ENCODE results near the gene CTF1. TPM values are rescaled to one million over a fixed set of nuclear protein-coding genes. Genes with fewer than 3 reads are reported as not detected.
A peak's percentile ranks its signal among the peaks of the same experiment; 100 is the strongest.

Gene CTF1
- total and polyA plus RNA-seq, 10 of the 15 experiments (the other 5 are each of a cell fraction or from before 2014, with no cell fraction given), result 0.04 to 0.46 (median 0.11) TPM; not detected in 3

GRCh38 chr16:30922420-30922959, 26.1 kb downstream of the CTF1 start (continued):
- peak; percentile 96 for TF ChIP-seq NR2C2 (IDR thresholded peaks at IDR 0.05; ENCODE audit: borderline replicate concordance, control insufficient read depth, insufficient read length, low read depth)
- no peak for TF ChIP-seq SPI1 (IDR thresholded peaks at IDR 0.05; ENCODE audit: borderline replicate concordance, insufficient read depth, low read depth, low read length)
- TF ChIP-seq TARDBP (IDR thresholded peaks at IDR 0.05; ENCODE audit: borderline replicate concordance), result peak; percentile 99
- TF ChIP-seq SMAD5 (IDR thresholded peaks at IDR 0.05; ENCODE audit: low read depth), result peak; percentile 39; the same call in 1 of the 2 replicates
- peak; percentile 12 to 75; a peak in 1 of 4 replicates for TF ChIP-seq SRF (IDR thresholded peaks at IDR 0.05; ENCODE audit: low read depth in 2 of 2, low read length in 2 of 2)
- peak; percentile 28; the same call in 1 of the 2 replicates for TF ChIP-seq ATF7 (IDR thresholded peaks at IDR 0.05; ENCODE audit: low read depth)
- peak; percentile 23; the same call in 1 of the 2 replicates for TF ChIP-seq ZNF207 (IDR thresholded peaks at IDR 0.05; ENCODE audit: borderline replicate concordance)
- TF ChIP-seq HDGF (IDR thresholded peaks at IDR 0.05), result no peak
- TF ChIP-seq NR2C1 (IDR thresholded peaks at IDR 0.05), result peak; percentile 100
- TF ChIP-seq SMAD1 (IDR thresholded peaks at IDR 0.05; ENCODE audit: low read depth, partially characterized antibody), result no peak
- TF ChIP-seq TBL1XR1 (IDR thresholded peaks at IDR 0.05; ENCODE audit: low read depth, low read length), result peak; percentile 95
- peak; percentile 81 for TF ChIP-seq NR2F1 (conservative IDR thresholded peaks at IDR 0.05)
- peak; percentile 71; the same call in 1 of the 2 replicates for TF ChIP-seq ESRRA (IDR thresholded peaks at IDR 0.05; ENCODE audit: low read length)
- TF ChIP-seq BACH1 (IDR thresholded peaks at IDR 0.05; ENCODE audit: borderline replicate concordance), result peak; percentile 64; the same call in 1 of the 2 replicates
- peak; percentile 97 for TF ChIP-seq HCFC1 (IDR thresholded peaks at IDR 0.05; ENCODE audit: low read length)
- TF ChIP-seq NBN (IDR thresholded peaks at IDR 0.05), result 0 out of 2 replicates have a peak, but pooled peaks have one; percentile 27
- TF ChIP-seq CHD2 (IDR thresholded peaks at IDR 0.05; ENCODE audit: borderline replicate concordance, low read depth, low read length), result peak; percentile 96
- TF ChIP-seq SREBF2 (IDR thresholded peaks at IDR 0.05; ENCODE audit: low read length), result peak; percentile 57; the same call in 1 of the 2 replicates
- TF ChIP-seq TCF12 (IDR thresholded peaks at IDR 0.05; ENCODE audit: low read depth, low read length), result no peak
- TF ChIP-seq E2F8 (IDR thresholded peaks at IDR 0.05; ENCODE audit: low read depth, partially characterized antibody), result peak; percentile 88
- peak; percentile 99 for TF ChIP-seq CREM (IDR thresholded peaks at IDR 0.05; ENCODE audit: low read depth)
- TF ChIP-seq, protein P1, sequence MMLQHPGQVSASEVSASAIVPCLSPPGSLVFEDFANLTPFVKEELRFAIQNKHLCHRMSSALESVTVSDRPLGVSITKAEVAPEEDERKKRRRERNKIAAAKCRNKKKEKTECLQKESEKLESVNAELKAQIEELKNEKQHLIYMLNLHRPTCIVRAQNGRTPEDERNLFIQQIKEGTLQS (IDR thresholded peaks at IDR 0.05; ENCODE audit: borderline replicate concordance, extremely low read depth, low read depth, low read length), result peak; percentile 74; the same call in 1 of the 2 replicates
- TF ChIP-seq ELK1 (IDR thresholded peaks at IDR 0.05; ENCODE audit: low read depth, low read length), result peak; percentile 90
- peak; percentile 96 for TF ChIP-seq PKNOX1 (IDR thresholded peaks at IDR 0.05)
- peak; percentile 97 for TF ChIP-seq SREBF1 (IDR thresholded peaks at IDR 0.05; ENCODE audit: low read length)
- TF ChIP-seq TCF3 (IDR thresholded peaks at IDR 0.05; ENCODE audit: borderline replicate concordance, insufficient read depth, low read depth, low read length), result no peak
- 0 out of 2 replicates have a peak, but pooled peaks have one; percentile 50 for TF ChIP-seq BRCA1 (IDR thresholded peaks at IDR 0.05; ENCODE audit: low read depth, low read length)

All from GM12878 (cell line).